HEK293 (cell line): Measurements from ENCODE around the gene BORCS6.
A peak's percentile ranks its signal among the peaks of the same experiment; 100 is the strongest.

ENCODE experiments used
- HOXA7 ChIP-seq: sonication (generic); formaldehyde crosslinking; IDR thresholded peaks from 2 replicates; pipeline ENCODE4 v1.8.1; 2022; ENCODE audit warnings: missing genetic modification reagents, borderline replicate concordance
- PATZ1 ChIP-seq: fragments of 450-650 bp; formaldehyde crosslinking; IDR thresholded peaks from 2 replicates; pipeline ENCODE4 v1.5.1; 2016; ENCODE audit warnings: missing biosample characterization, missing genetic modification characterization
- PRDM10 ChIP-seq: fragments of 450-650 bp; formaldehyde crosslinking; IDR thresholded peaks from 2 replicates; pipeline ENCODE4 v1.5.1; 2016; ENCODE audit warnings: missing biosample characterization, missing genetic modification characterization
- REST ChIP-seq: fragments of 450-650 bp; formaldehyde crosslinking; IDR thresholded peaks from 2 replicates; pipeline ENCODE4 v1.5.1; 2016; ENCODE audit warnings: missing biosample characterization, missing genetic modification characterization
- SCRT1 ChIP-seq: fragments of 450-650 bp; formaldehyde crosslinking; IDR thresholded peaks from 2 replicates; pipeline ENCODE4 v1.5.1; 2016; ENCODE audit warnings: missing biosample characterization, missing genetic modification characterization, borderline replicate concordance
- YY1 ChIP-seq: fragments of 450-650 bp; formaldehyde crosslinking; IDR thresholded peaks from 2 replicates; pipeline ENCODE4 v1.5.1; 2018; ENCODE audit warnings: missing biosample characterization, missing genetic modification characterization
- ZBTB10 ChIP-seq: fragments of 450-650 bp; formaldehyde crosslinking; IDR thresholded peaks from 2 replicates; pipeline ENCODE4 v1.5.1; 2016; ENCODE audit warnings: missing biosample characterization, missing genetic modification characterization
- ZBTB21 ChIP-seq: fragments of 450-650 bp; formaldehyde crosslinking; IDR thresholded peaks from 2 replicates; pipeline ENCODE4 v1.5.1; 2017; ENCODE audit warnings: missing biosample characterization, missing genetic modification characterization
- ZNF324 ChIP-seq: fragments of 450-650 bp; formaldehyde crosslinking; IDR thresholded peaks from 2 replicates; pipeline ENCODE4 v1.5.1; 2016; ENCODE audit warnings: missing biosample characterization, missing genetic modification characterization
- ZNF514 ChIP-seq: fragments of 450-650 bp; formaldehyde crosslinking; IDR thresholded peaks from 2 replicates; pipeline ENCODE4 v1.5.1; 2016; ENCODE audit warnings: missing biosample characterization, missing genetic modification characterization
- ZNF548 ChIP-seq: fragments of 450-650 bp; formaldehyde crosslinking; IDR thresholded peaks from 2 replicates; pipeline ENCODE4 v1.5.1; 2016; ENCODE audit warnings: missing biosample characterization, missing genetic modification characterization
- ZNF596 ChIP-seq: fragments of 450-650 bp; IDR thresholded peaks from 2 replicates; pipeline ENCODE4 v1.5.0; 2018; ENCODE audit warnings: missing biosample characterization, mild to moderate bottlenecking, missing genetic modification characterization, moderate library complexity
- ZSCAN23 ChIP-seq: fragments of 450-650 bp; formaldehyde crosslinking; IDR thresholded peaks from 2 replicates; pipeline ENCODE4 v1.5.1; 2016; ENCODE audit warnings: missing biosample characterization, missing genetic modification characterization
- ZSCAN4 ChIP-seq: fragments of 450-650 bp; formaldehyde crosslinking; IDR thresholded peaks from 2 replicates; pipeline ENCODE4 v1.5.1; 2017; ENCODE audit warnings: missing biosample characterization, missing genetic modification characterization

Gene BORCS6

GRCh38 chr17:8138374-8138671, 51.7 kb downstream of the BORCS6 start (continued):
- TF ChIP-seq REST (tag by site-specific recombination), result no peak
- TF ChIP-seq YY1 (tag by site-specific recombination), result no peak
- TF ChIP-seq ZBTB21, result no peak
- TF ChIP-seq PATZ1 (tag by site-specific recombination), result no peak
- TF ChIP-seq ZNF514 (tag by site-specific recombination), result no peak
- TF ChIP-seq ZBTB10, result no peak
- TF ChIP-seq ZNF548, result no peak
- no peak for TF ChIP-seq HOXA7
- TF ChIP-seq ZSCAN4 (tag by site-specific recombination), result no peak
- no peak for TF ChIP-seq SCRT1 (tag by site-specific recombination)
- TF ChIP-seq ZNF596 (tag by site-specific recombination), result no peak
- TF ChIP-seq PRDM10 (tag by site-specific recombination), result peak; percentile 66; the same call in 1 of the 2 replicates
- no peak for TF ChIP-seq ZNF324 (tag by site-specific recombination)
- no peak for TF ChIP-seq ZSCAN23
